ENCODE results near the gene IFT81.

GRCh38 chr12:110134691-110135411 lies 10.7 kb downstream of the IFT81 start:
- TF ChIP-seq POLR2A (IDR thresholded peaks at IDR 0.05) (no peak), CTCF (IDR thresholded peaks at IDR 0.05) (no peak), POLR2AphosphoS5 (IDR thresholded peaks at IDR 0.05) (no peak), EP300 (IDR thresholded peaks at IDR 0.05) (no peak)
